Measurements from ENCODE around the gene B3GAT3. TPM values are rescaled to one million over a fixed set of nuclear protein-coding genes. Genes with fewer than 3 reads are reported as not detected.

B3GAT3 gene
- total and polyA plus RNA-seq, 9 donors = 1.3 to 56.6 (median 33.6) TPM

GRCh38 chr11:62579252-62579651, 42.5 kb downstream of the B3GAT3 start:
- DNase-seq = no peak
- TF ChIP-seq CTCF (IDR thresholded peaks at IDR 0.05) (no peak), EP300 (IDR thresholded peaks at IDR 0.05) (no peak), POLR2A (IDR thresholded peaks at IDR 0.05) (no peak)
- no peaks in the 10 kb centered on the region for H3K9me3 ChIP-seq
- 88 to 93% (median 89%) methylated on average over 2 of the region's 2 CpGs for WGBS, 3 donors
- intact Hi-C loops (cut with DNase I) = no loop called here
- no peaks in the 10 kb centered on the region for H3K36me3 ChIP-seq
- H3K4me1 ChIP-seq (ENCODE audit: insufficient read depth) = peaks cover 4% of the 10 kb centered on the region
- no peak overlapping the region for H3K27ac ChIP-seq
- H3K27me3 ChIP-seq = no peaks in the 10 kb centered on the region
- H3K4me3 ChIP-seq = no peak overlapping the region

GRCh38 chr11:62578541-62578940, 43.2 kb downstream of the B3GAT3 start:
- Histone ChIP-seq H3K4me3 (no peak overlapping the region), H3K4me1 (ENCODE audit: insufficient read depth) (peaks cover 4% of the 10 kb centered on the region), H3K27me3 (no peaks in the 10 kb centered on the region), H3K9me3 (no peaks in the 10 kb centered on the region), H3K27ac (no peak overlapping the region), H3K36me3 (no peaks in the 10 kb centered on the region)
- intact Hi-C loops (cut with DNase I) = no loop called here
- 90 to 94% (median 91%) methylated on average over 11 of the region's 11 CpGs for WGBS, 3 donors
- peak in 1 of 5 donors; percentile 27 for DNase-seq
- no peak for TF ChIP-seq CTCF (IDR thresholded peaks at IDR 0.05)
- no peak for TF ChIP-seq EP300 (IDR thresholded peaks at IDR 0.05)
- TF ChIP-seq POLR2A (IDR thresholded peaks at IDR 0.05) = no peak

GRCh38 chr11:62577046-62577714, 44.6 kb downstream of the B3GAT3 start:
- Histone ChIP-seq H3K9me3 (no peaks in the 10 kb centered on the region), H3K4me3 (no peak overlapping the region), H3K27me3 (no peaks in the 10 kb centered on the region), H3K27ac (no peak overlapping the region), H3K4me1 (ENCODE audit: insufficient read depth) (peaks cover 7% of the 10 kb centered on the region), H3K36me3 (no peaks in the 10 kb centered on the region)
- TF ChIP-seq POLR2A (IDR thresholded peaks at IDR 0.05) = no peak
- no peak for TF ChIP-seq EP300 (IDR thresholded peaks at IDR 0.05)
- TF ChIP-seq CTCF (IDR thresholded peaks at IDR 0.05) = no peak
- intact Hi-C loops (cut with DNase I) = no loop called here
- 75 to 81% (median 78%) methylated on average over 12 of the region's 12 CpGs for WGBS, 3 donors
- DNase-seq = peak in 1 of 5 donors; percentile 27

- TF ChIP-seq CTCF (IDR thresholded peaks at IDR 0.05) (no peak), POLR2A (IDR thresholded peaks at IDR 0.05) (no peak), EP300 (IDR thresholded peaks at IDR 0.05) (no peak)
- Histone ChIP-seq H3K9me3 (no peaks in the 10 kb centered on the region), H3K27me3 (no peaks in the 10 kb centered on the region), H3K36me3 (no peaks in the 10 kb centered on the region), H3K4me3 (no peak overlapping the region), H3K27ac (peak overlapping the region in 1 of 2 donors; percentile 8), H3K4me1 (ENCODE audit: insufficient read depth) (peaks cover 7% of the 10 kb centered on the region)
- intact Hi-C loops (cut with DNase I) = no loop called here
- WGBS, 3 donors = 50 to 67% (median 54%) methylated on average over 14 of the region's 14 CpGs
- peak in 1 of 5 donors; percentile 27 for DNase-seq
Measured at GRCh38 chr11:62575837-62576236, 45.9 kb downstream of the B3GAT3 start.
